CD8-positive, alpha-beta memory T cell (primary cell): ENCODE data around the gene KCNQ2. TPM values are rescaled to one million over a fixed set of nuclear protein-coding genes. Genes with fewer than 3 reads are reported as not detected.
A peak's percentile ranks its signal among the peaks of the same experiment; 100 is the strongest.

Experiments
- CTCF ChIA-PET: fragments of 350-600 bp; sonication (Branson Sonifier 250); formaldehyde crosslinking; loops from one replicate; lab custom pipeline; 2021; ENCODE audit warnings: antibody characterized with exemption; lab: Charles Lee
- POLR2A ChIA-PET: fragments of 350-600 bp; sonication (Branson Sonifier 250); formaldehyde crosslinking; loops from one replicate; lab custom pipeline; 2021; ENCODE audit warnings: antibody characterized with exemption; lab: Charles Lee
- DNase-seq, 5 donors: peaks; one replicate each; pipeline versions ENCODE4 v3.0.0 to v3.0.0-alpha.2; 2020 to 2022; ENCODE audit warnings: mixed read lengths in 1 of 5
- H3K27ac ChIP-seq: one replicate; pipeline ENCODE4 v1.7.0; 2013; ENCODE audit warnings: low read depth, mild to moderate bottlenecking, low read length, moderate library complexity
- H3K27me3 ChIP-seq: 2 replicates; pipeline ENCODE4 v1.7.0; 2013; ENCODE audit warnings: low read length, mild to moderate bottlenecking; ENCODE audit not compliant: insufficient read depth, poor library complexity, severe bottlenecking
- H3K36me3 ChIP-seq: 2 replicates; pipeline ENCODE4 v1.7.0; 2013; ENCODE audit warnings: mild to moderate bottlenecking, low read length, moderate library complexity; ENCODE audit not compliant: insufficient read depth
- H3K4me1 ChIP-seq: 2 replicates; pipeline ENCODE4 v1.7.0; 2013; ENCODE audit warnings: mild to moderate bottlenecking, low read length, moderate library complexity; ENCODE audit not compliant: insufficient read depth
- H3K4me3 ChIP-seq: 2 replicates; pipeline ENCODE4 v1.7.0; 2013; ENCODE audit warnings: mild to moderate bottlenecking, low read length
- H3K9me3 ChIP-seq: 2 replicates; pipeline ENCODE4 v1.7.0; 2013; ENCODE audit warnings: mild to moderate bottlenecking, low read length
- H3K27ac Mint-ChIP-seq, 8 donors: one replicate each; pipeline ENCODE4 v1.8.0; 2020 to 2021; ENCODE audit warnings: mixed read lengths in 8 of 8, mild to moderate bottlenecking in 6 of 8, inconsistent platforms in 3 of 8, moderate library complexity in 3 of 8
- H3K27me3 Mint-ChIP-seq, 2 donors: one replicate each; pipeline ENCODE4 v1.8.0; 2020 to 2021; ENCODE audit warnings: mixed read lengths in 2 of 2, mild to moderate bottlenecking in 1 of 2, moderate library complexity in 1 of 2
- H3K36me3 Mint-ChIP-seq, 3 donors: one replicate each; pipeline ENCODE4 v1.8.0; 2020 to 2021; ENCODE audit warnings: mixed read lengths in 3 of 3, inconsistent platforms in 1 of 3, mild to moderate bottlenecking in 1 of 3
- H3K4me1 Mint-ChIP-seq, 3 donors: one replicate each; pipeline ENCODE4 v1.8.0; 2020 to 2021; ENCODE audit warnings: mixed read lengths in 3 of 3, inconsistent platforms in 1 of 3, mild to moderate bottlenecking in 1 of 3
- H3K4me3 Mint-ChIP-seq, 7 donors: one replicate each; pipeline ENCODE4 v1.8.0; 2020 to 2021; ENCODE audit warnings: mixed read lengths in 7 of 7, mild to moderate bottlenecking in 6 of 7, moderate library complexity in 4 of 7, inconsistent platforms in 2 of 7
- H3K9me3 Mint-ChIP-seq, 5 donors: one replicate each; pipeline ENCODE4 v1.8.0; 2020 to 2022; ENCODE audit warnings: mixed read lengths in 5 of 5, mild to moderate bottlenecking in 3 of 5, moderate library complexity in 2 of 5, inconsistent platforms in 1 of 5
- polyA plus RNA-seq: library from polyadenylated mRNA; unstranded; fragments of 300-500 nt; fragmentation: Illumina TruSeq; gene quantifications from one replicate; pipeline ENCODE4 v1.2.3, GENCODE V29; 2021
- total RNA-seq, 2 experiments: library from RNA; stranded (reverse); gene quantifications; one replicate each; pipeline ENCODE4 v1.2.3, GENCODE V29; 2021

Gene KCNQ2
- total and polyA plus RNA-seq, 3 experiments from 2014 or later: not detected

DNA sequence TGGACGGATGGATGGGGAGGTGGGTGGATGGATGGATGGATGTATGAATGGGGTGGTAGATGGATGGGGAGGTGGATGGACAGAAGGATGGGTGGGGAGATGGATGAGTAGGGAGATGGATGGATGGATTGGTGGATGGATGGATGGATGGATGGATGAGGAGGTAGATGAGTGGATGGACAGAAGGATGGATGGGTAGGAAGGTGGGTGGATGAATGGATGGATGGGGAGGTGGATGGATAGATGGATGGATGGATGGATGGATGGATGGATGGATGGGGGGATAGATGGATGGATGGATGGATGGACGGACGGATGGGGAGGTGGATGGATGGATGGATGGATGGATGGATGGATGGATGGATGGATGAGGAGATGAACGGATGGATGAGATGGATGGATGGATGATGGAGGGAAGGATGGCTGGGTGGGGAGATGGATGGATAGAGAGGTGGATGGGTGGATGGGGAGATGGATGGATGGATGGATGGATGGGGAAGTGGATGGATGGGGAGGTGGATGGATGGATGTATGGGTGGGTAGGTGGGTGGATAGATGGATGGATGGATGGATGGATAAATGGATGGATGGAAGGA is 19.3 kb upstream of the KCNQ2 start:
- H3K4me1 ChIP-seq: peaks cover 8% of the 10 kb centered on the region
- Mint-ChIP-seq H3K9me3 (no peaks in the 10 kb centered on the region), H3K36me3 (no peaks in the 10 kb centered on the region), H3K27me3 (peaks cover under 1 to 10% of the 10 kb centered on the region in 2 donors), H3K4me1 (peaks cover 0 to 5% (median 2%) of the 10 kb centered on the region in 3 donors), H3K4me3 (no peak overlapping the region), H3K27ac (no peak overlapping the region)
- no peaks in the 10 kb centered on the region for H3K9me3 ChIP-seq
- ChIA-PET POLR2A (no interaction called here), CTCF (no interaction called here)
- no peak overlapping the region for H3K4me3 ChIP-seq
- H3K27ac ChIP-seq: no peak overlapping the region
- peaks cover 6% of the 10 kb centered on the region for H3K27me3 ChIP-seq
- no peak for DNase-seq
- H3K36me3 ChIP-seq: no peaks in the 10 kb centered on the region

DNA sequence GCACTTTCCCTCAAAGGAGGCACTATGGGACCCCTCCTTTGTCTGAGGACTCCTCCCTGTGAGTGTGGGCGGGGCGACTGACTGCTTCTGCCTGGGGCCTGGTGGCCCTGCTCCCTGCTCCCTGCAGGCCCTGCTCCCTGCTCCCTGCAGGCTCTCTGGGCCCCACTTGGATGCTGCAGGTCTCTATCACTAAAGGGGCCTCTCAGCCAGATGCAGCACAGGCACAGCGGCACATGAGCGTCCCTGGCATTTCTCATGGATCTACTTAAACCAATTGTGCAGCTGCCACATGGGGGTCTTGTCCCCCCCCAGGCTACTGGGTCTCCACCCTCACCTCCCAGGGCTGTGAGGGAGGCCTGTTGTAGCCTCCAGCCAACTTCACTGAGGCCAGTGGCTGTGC is 18.6 kb upstream of the KCNQ2 start:
- Mint-ChIP-seq H3K36me3 (no peaks in the 10 kb centered on the region), H3K27me3 (peaks cover 3 to 12% of the 10 kb centered on the region in 2 donors), H3K27ac (no peak overlapping the region), H3K9me3 (no peaks in the 10 kb centered on the region), H3K4me3 (no peak overlapping the region), H3K4me1 (peaks cover 0 to under 1% (median 0%) of the 10 kb centered on the region in 3 donors)
- Histone ChIP-seq H3K4me1 (peaks cover 3% of the 10 kb centered on the region), H3K4me3 (no peak overlapping the region), H3K9me3 (no peaks in the 10 kb centered on the region), H3K27ac (no peak overlapping the region), H3K36me3 (no peaks in the 10 kb centered on the region), H3K27me3 (peaks cover 6% of the 10 kb centered on the region)
- DNase-seq: no peak
- ChIA-PET POLR2A (no interaction called here), CTCF (no interaction called here)

DNA sequence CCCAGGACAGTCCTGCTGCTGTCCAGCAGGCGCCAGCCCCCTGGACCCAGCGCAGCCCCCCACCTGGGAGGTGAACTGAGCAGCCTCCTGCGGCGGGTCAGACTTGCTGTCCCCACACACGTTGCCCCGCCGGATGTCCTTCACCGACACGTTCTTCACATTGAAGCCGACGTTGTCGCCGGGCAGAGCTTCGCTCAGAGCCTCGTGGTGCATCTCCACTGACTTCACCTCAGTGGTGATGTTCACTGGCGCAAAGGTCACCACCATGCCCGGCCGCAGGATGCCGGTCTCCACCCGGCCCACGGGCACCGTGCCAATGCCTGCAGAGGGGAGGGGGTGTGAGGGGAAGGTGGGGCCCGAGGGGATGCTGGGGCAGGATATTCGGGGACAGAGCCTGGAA is 18.0 kb upstream of the KCNQ2 start:
- CTCF ChIA-PET: no interaction called here
- H3K27me3 Mint-ChIP-seq: peaks cover 5 to 12% of the 10 kb centered on the region in 2 donors
- DNase-seq: no peak

DNA sequence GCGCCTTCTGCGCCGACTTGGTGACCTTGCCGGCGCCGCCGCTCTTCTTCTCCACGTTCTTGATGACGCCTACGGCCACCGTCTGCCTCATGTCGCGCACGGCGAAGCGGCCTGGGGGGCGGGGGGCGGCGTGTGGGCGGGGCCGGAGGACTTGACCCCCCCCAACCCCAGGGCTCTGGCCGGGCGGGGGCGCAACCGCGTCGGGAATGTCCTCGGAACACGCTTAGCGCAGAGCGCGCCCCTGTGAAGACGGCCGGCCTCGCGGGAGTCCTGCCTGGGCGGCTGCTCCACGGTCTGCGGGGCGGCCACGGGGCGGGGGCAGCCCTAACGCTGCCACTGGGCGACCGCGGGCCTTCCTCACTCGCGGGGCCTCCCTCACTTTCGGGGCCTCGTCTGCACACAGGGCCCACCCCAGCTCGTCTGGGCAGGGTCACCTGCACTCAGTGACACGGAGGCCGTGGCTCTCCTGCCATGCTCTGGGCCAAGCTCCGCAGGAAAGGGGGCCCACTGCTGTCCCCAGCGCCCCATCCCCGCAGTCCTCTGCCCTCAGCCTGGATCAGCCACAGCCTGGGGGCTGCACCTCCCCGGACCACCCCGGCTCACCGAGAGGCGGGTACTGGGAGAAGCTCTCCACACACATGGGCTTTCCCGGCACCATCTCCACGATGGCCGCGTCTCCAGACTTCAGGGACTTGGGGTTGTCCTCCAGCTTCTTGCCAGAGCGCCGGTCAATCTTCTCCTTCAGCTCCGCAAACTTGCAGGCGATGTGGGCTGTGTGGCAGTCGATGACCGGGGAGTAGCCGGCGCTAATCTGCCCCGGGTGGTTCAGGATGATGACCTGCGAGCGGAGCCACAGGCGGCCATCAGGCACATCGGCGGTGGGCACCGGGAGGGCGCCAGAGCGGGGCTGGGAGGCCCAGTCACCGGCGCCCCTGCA is 16.1 kb upstream of the KCNQ2 start:
- ChIA-PET CTCF (no interaction called here), POLR2A (no interaction called here)
- Histone ChIP-seq H3K9me3 (no peaks in the 10 kb centered on the region), H3K4me3 (no peak overlapping the region), H3K27ac (no peak overlapping the region), H3K36me3 (no peaks in the 10 kb centered on the region), H3K4me1 (no peaks in the 10 kb centered on the region), H3K27me3 (peaks cover 6% of the 10 kb centered on the region)
- DNase-seq: no peak
- H3K27me3 Mint-ChIP-seq: peaks cover 9 to 12% of the 10 kb centered on the region in 2 donors
- no peaks in the 10 kb centered on the region for H3K4me1 Mint-ChIP-seq
- no peak overlapping the region for H3K27ac Mint-ChIP-seq
- no peak overlapping the region for H3K4me3 Mint-ChIP-seq
- H3K36me3 Mint-ChIP-seq: no peaks in the 10 kb centered on the region
- no peaks in the 10 kb centered on the region for H3K9me3 Mint-ChIP-seq

More for the DNA sequence above, 18.0 kb upstream of the KCNQ2 start:
- H3K9me3 Mint-ChIP-seq: no peaks in the 10 kb centered on the region
- no peak overlapping the region for H3K4me3 ChIP-seq
- H3K27ac ChIP-seq: no peak overlapping the region
- no peaks in the 10 kb centered on the region for H3K9me3 ChIP-seq
- no peaks in the 10 kb centered on the region for H3K4me1 Mint-ChIP-seq
- H3K36me3 Mint-ChIP-seq: no peaks in the 10 kb centered on the region
- H3K4me3 Mint-ChIP-seq: no peak overlapping the region
- H3K4me1 ChIP-seq: no peaks in the 10 kb centered on the region
- POLR2A ChIA-PET: no interaction called here
- no peaks in the 10 kb centered on the region for H3K36me3 ChIP-seq
- H3K27ac Mint-ChIP-seq: no peak overlapping the region
- peaks cover 6% of the 10 kb centered on the region for H3K27me3 ChIP-seq

DNA sequence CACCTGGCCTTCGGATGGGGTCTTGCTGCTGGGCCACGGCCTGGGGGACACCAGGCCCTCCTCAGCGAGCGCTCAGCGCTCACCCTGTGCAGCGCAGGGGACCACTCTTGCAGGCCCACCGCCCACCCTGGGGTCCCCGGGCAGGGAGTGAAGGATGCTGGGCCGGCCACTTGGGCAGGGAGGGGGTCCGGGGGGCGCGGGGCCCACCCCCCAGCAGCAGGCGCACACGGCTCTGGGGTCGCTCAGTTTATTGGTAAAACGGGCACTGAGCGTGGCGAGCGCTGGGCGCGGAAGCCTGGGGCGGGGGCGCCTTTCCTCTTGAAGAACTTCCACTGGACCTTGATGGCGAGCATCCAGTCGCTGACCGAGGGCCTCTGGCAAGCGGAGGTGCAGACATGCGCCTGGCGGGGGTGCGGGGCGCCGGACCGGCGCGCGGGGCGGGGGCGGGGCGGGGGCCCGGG is 15.4 kb upstream of the KCNQ2 start:
- no peak overlapping the region for H3K27ac Mint-ChIP-seq
- no peaks in the 10 kb centered on the region for H3K9me3 ChIP-seq
- no peak overlapping the region for H3K4me3 ChIP-seq
- H3K4me1 Mint-ChIP-seq: peaks cover 0 to 3% (median 0%) of the 10 kb centered on the region in 3 donors
- H3K4me3 Mint-ChIP-seq: no peak overlapping the region
- H3K4me1 ChIP-seq: no peaks in the 10 kb centered on the region
- no peak for DNase-seq
- no peaks in the 10 kb centered on the region for H3K36me3 ChIP-seq
- peaks cover 6% of the 10 kb centered on the region for H3K27me3 ChIP-seq
- POLR2A ChIA-PET: no interaction called here
- peaks cover 12 to 15% of the 10 kb centered on the region in 2 donors for H3K27me3 Mint-ChIP-seq
- CTCF ChIA-PET: no interaction called here
- H3K9me3 Mint-ChIP-seq: no peaks in the 10 kb centered on the region
- no peak overlapping the region for H3K27ac ChIP-seq
- H3K36me3 Mint-ChIP-seq: no peaks in the 10 kb centered on the region

DNA sequence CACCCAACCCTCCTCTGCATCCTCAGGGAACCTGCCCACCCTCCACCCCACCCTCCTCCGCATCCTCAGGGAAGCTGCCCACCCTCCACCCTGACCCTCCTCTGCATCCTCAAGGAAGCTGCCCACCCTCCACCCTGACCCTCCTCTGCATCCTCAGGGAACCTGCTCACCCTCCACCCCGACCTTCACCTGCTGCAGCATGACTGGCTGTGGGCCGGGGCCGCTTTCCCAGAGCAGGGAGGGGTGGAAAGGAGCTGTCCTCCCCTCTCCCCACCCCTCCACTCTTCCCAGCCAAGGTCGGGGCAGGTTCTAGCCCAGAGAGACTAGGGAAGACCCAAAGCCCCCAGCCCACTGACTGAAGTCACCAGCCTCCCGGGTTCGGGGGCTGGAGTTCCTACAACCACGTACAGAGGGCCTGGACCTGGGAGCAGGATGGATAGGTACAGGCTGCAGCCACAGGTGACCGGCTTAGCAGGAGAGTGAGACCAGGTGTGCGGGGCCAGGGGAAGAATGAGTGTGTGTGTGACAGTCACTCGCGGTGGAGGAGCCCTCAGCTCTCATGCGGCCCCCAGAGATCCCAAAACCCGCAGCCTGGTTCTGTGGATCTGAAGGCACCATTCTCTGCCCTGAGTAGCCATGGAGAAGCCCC is 14.8 kb upstream of the KCNQ2 start:
- peaks cover 0 to 3% (median 0%) of the 10 kb centered on the region in 3 donors for H3K4me1 Mint-ChIP-seq
- Histone ChIP-seq H3K4me3 (no peak overlapping the region), H3K36me3 (no peaks in the 10 kb centered on the region), H3K4me1 (no peaks in the 10 kb centered on the region), H3K27me3 (peaks cover 6% of the 10 kb centered on the region), H3K9me3 (no peaks in the 10 kb centered on the region), H3K27ac (no peak overlapping the region)
- DNase-seq: no peak
- peaks cover 16 to 17% of the 10 kb centered on the region in 2 donors for H3K27me3 Mint-ChIP-seq
- POLR2A ChIA-PET: no interaction called here
- CTCF ChIA-PET: no interaction called here
- peak overlapping the region in 1 of 7 donors; percentile 23 for H3K4me3 Mint-ChIP-seq
- no peaks in the 10 kb centered on the region for H3K9me3 Mint-ChIP-seq
- no peaks in the 10 kb centered on the region for H3K36me3 Mint-ChIP-seq
- H3K27ac Mint-ChIP-seq: no peak overlapping the region

DNA sequence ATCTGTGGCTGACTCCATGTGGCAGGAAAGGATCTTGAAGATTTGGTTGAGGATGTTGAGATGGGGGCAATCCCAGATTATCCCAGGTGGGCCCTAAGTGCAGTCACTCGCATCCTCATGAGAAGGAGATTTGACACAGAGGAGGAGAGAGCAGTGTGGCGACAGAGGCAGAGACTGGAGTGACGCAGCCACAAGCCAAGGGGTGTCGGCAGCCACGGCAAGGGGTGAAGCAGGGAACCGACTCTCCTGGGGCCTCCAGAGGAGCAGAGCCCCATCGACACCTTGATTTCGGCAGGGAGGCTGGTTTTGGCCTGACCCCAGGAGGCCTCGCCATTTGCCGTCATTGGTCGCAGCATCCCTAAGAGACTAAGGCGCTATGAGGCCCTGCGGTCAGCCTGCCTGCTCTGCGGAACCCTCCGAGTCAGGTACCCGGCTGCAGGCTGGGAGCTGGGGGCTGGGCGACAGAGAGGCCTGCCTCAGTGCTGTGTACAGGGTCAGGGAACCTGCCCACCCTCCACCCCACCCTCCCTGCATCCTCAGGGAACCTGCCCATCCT is 13.9 kb upstream of the KCNQ2 start:
- no peak overlapping the region for H3K27ac Mint-ChIP-seq
- H3K36me3 ChIP-seq: no peaks in the 10 kb centered on the region
- POLR2A ChIA-PET: no interaction called here
- H3K4me1 Mint-ChIP-seq: peaks cover 0 to 3% (median 0%) of the 10 kb centered on the region in 3 donors
- CTCF ChIA-PET: no interaction called here
- no peak overlapping the region for H3K4me3 Mint-ChIP-seq
- H3K27me3 ChIP-seq: peaks cover 3% of the 10 kb centered on the region
- H3K9me3 ChIP-seq: no peaks in the 10 kb centered on the region
- DNase-seq: no peak
- H3K9me3 Mint-ChIP-seq: no peaks in the 10 kb centered on the region
- no peak overlapping the region for H3K4me3 ChIP-seq
- no peaks in the 10 kb centered on the region for H3K4me1 ChIP-seq
- H3K27me3 Mint-ChIP-seq: peaks cover 17 to 22% of the 10 kb centered on the region in 2 donors
- no peaks in the 10 kb centered on the region for H3K36me3 Mint-ChIP-seq
- H3K27ac ChIP-seq: no peak overlapping the region
